ENCODE measurements around the gene IRF8. TPM values are rescaled to one million over a fixed set of nuclear protein-coding genes. Genes with fewer than 3 reads are reported as not detected.

Gene IRF8
- total RNA-seq, 1 experiment from 2014 or later: 29.5 TPM

DNA sequence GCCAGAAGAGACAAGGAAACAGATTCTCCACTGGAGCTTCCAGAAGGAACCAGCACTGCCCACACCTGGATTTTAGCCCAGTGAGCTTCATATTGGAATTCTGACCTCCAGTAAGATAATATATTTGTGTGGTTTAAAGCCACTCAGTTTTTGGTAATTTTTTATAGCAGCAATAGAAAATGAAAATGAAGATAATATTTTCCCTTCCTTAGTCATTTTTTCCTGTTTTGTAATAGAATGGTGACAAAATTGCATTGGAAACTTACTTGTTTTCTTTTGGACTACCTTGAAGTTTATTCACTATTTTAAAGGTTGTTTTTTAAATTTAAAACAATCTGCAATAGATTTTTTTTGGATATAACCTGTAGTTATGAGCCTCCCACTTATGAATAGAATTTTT lies 29.8 kb upstream of the IRF8 start:
- H3K27me3 Mint-ChIP-seq (ENCODE audit: insufficient read depth, unreplicated experiment): no peaks in the 10 kb centered on the region
- peaks cover 28% of the 10 kb centered on the region for H3K4me1 Mint-ChIP-seq (ENCODE audit: low read depth, unreplicated experiment)
- H3K4me3 ChIP-seq (ENCODE audit: low read depth, low read length): no peak overlapping the region
- H3K36me3 ChIP-seq (ENCODE audit: control insufficient read depth, insufficient read depth, low read length): no peaks in the 10 kb centered on the region
- POLR2A ChIA-PET: no interaction called here
- no peak for DNase-seq
- H3K27me3 ChIP-seq (replicated peaks; ENCODE audit: control insufficient read depth, insufficient read depth, low read length): no peaks in the 10 kb centered on the region
- H3K27ac Mint-ChIP-seq (ENCODE audit: unreplicated experiment): no peak overlapping the region
- H3K4me3 Mint-ChIP-seq (ENCODE audit: unreplicated experiment): no peak overlapping the region
- H3K4me1 ChIP-seq: peaks cover 13% of the 10 kb centered on the region
- BruUV-seq (replicated peaks): no TSS peak
- CTCF ChIA-PET: no interaction called here
- peaks cover 7% of the 10 kb centered on the region for H3K36me3 Mint-ChIP-seq (ENCODE audit: insufficient read depth, unreplicated experiment)
- peaks cover 6% of the 10 kb centered on the region; the same call in 1 of the 2 replicates for H3K9me3 ChIP-seq
- TF ChIP-seq, protein P1, sequence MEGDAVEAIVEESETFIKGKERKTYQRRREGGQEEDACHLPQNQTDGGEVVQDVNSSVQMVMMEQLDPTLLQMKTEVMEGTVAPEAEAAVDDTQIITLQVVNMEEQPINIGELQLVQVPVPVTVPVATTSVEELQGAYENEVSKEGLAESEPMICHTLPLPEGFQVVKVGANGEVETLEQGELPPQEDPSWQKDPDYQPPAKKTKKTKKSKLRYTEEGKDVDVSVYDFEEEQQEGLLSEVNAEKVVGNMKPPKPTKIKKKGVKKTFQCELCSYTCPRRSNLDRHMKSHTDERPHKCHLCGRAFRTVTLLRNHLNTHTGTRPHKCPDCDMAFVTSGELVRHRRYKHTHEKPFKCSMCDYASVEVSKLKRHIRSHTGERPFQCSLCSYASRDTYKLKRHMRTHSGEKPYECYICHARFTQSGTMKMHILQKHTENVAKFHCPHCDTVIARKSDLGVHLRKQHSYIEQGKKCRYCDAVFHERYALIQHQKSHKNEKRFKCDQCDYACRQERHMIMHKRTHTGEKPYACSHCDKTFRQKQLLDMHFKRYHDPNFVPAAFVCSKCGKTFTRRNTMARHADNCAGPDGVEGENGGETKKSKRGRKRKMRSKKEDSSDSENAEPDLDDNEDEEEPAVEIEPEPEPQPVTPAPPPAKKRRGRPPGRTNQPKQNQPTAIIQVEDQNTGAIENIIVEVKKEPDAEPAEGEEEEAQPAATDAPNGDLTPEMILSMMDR (IDR thresholded peaks at IDR 0.05; ENCODE audit: insufficient read depth in 1 of 2, low read depth in 1 of 2, low read length in 1 of 2, severe bottlenecking in 1 of 2, unreplicated experiment in 1 of 2): no peak
- intact Hi-C loops (cut with micrococcal nuclease; ENCODE audit: unreplicated experiment): no loop called here
- peaks cover 14% of the 10 kb centered on the region for H3K9me3 Mint-ChIP-seq (ENCODE audit: unreplicated experiment)

DNA sequence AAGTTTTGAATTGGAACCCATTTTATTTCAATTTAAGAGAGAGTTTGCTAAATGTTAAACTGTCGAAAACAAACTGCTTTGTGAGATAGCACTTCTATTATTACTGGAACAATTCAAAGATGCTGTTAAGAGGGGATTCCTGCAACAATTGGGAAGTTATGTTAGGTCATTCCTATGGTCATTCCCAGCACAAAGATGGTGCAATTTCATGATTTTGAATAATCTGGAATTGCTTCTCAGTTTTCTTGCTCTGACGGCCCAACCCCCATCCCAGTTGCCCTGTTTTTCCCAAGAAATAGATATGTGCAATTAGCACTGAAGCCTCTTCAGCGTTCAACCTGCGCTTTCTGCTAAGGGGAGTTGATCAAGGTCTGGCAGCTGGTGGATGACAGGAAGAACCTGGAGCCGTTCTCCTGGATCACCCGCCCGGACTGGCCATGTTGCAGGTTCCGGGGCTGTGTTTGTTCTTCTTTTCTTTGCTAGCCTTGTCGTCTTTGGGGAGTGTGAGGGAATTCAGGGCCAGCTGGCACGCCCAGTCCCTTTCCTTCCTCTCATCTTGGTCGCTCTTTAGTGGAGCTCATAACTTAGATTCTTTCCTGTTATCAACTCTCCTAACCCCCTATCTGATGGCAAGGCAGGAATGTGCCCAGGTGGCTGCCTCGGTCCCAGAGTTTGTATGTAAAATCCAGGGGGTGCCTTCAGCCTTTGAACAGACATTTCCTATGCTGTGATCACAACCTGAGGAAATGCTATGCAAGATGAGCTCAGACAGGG lies 29.0 kb upstream of the IRF8 start:
- Mint-ChIP-seq H3K27ac (ENCODE audit: unreplicated experiment) (peak overlapping the region; percentile 99), H3K27me3 (ENCODE audit: insufficient read depth, unreplicated experiment) (no peaks in the 10 kb centered on the region), H3K36me3 (ENCODE audit: insufficient read depth, unreplicated experiment) (peaks cover 7% of the 10 kb centered on the region), H3K4me3 (ENCODE audit: unreplicated experiment) (peak overlapping the region; percentile 86), H3K4me1 (ENCODE audit: low read depth, unreplicated experiment) (peaks cover 28% of the 10 kb centered on the region), H3K9me3 (ENCODE audit: unreplicated experiment) (peaks cover 14% of the 10 kb centered on the region)
- intact Hi-C loops (cut with micrococcal nuclease; ENCODE audit: unreplicated experiment): loop anchor here (1.0 kb wide), 2 partner anchors 20 to 21 kb away; no protein-coding TSS in a partner anchor
- peak overlapping the region; percentile 16; the same call in 1 of the 2 replicates for H3K4me3 ChIP-seq (ENCODE audit: low read depth, low read length)
- TF ChIP-seq, protein P1 (IDR thresholded peaks at IDR 0.05; ENCODE audit: insufficient read depth in 1 of 2, low read depth in 1 of 2, low read length in 1 of 2, severe bottlenecking in 1 of 2, unreplicated experiment in 1 of 2): no peak
- H3K4me1 ChIP-seq: peaks cover 13% of the 10 kb centered on the region
- H3K27me3 ChIP-seq (replicated peaks; ENCODE audit: control insufficient read depth, insufficient read depth, low read length): no peaks in the 10 kb centered on the region
- no peaks in the 10 kb centered on the region for H3K36me3 ChIP-seq (ENCODE audit: control insufficient read depth, insufficient read depth, low read length)
- H3K9me3 ChIP-seq: peaks cover 3% of the 10 kb centered on the region; the same call in 1 of the 2 replicates
- no TSS peak for BruUV-seq (replicated peaks)
- ChIA-PET CTCF (interaction anchor here (0.5 to 1.3 kb wide), 8 partner anchors 10 to 166 kb away, joined by 3 to 13 read pairs (median 4); no protein-coding TSS in a partner anchor), POLR2A (interaction anchor here (0.8 to 1.2 kb wide), 2 partner anchors 23 to 105 kb away, joined by 3 to 4 read pairs; no protein-coding TSS in a partner anchor)
- peak; percentile 78 to 80 for DNase-seq

DNA sequence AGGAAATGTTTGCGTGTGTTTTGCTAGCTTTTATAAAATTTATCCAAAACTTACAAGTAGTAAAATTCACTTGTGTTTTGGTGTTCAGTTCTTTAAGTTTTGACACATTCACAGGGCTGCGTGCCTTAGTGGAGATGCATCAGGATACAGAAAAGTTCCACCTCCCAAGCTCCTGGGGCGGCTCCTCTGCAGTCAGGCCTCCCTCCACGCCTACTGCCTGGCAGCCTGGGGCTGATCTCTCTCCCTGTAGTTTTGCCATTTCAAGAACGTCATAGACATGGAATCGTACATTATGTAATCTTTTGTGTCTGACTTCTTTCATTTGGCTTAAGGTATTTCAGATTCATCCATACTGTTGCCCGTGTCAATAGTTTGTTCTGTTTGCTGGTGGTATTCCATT lies 27.2 kb upstream of the IRF8 start:
- intact Hi-C loops (cut with micrococcal nuclease; ENCODE audit: unreplicated experiment): no loop called here
- no peaks in the 10 kb centered on the region for H3K27me3 Mint-ChIP-seq (ENCODE audit: insufficient read depth, unreplicated experiment)
- peaks cover 28% of the 10 kb centered on the region for H3K4me1 Mint-ChIP-seq (ENCODE audit: low read depth, unreplicated experiment)
- Histone ChIP-seq H3K36me3 (ENCODE audit: control insufficient read depth, insufficient read depth, low read length) (no peaks in the 10 kb centered on the region), H3K9me3 (no peaks in the 10 kb centered on the region; the same call in 1 of the 2 replicates), H3K27me3 (replicated peaks; ENCODE audit: control insufficient read depth, insufficient read depth, low read length) (no peaks in the 10 kb centered on the region), H3K4me1 (peaks cover 13% of the 10 kb centered on the region), H3K4me3 (ENCODE audit: low read depth, low read length) (no peak overlapping the region)
- H3K4me3 Mint-ChIP-seq (ENCODE audit: unreplicated experiment): peak overlapping the region; percentile 20
- TF ChIP-seq, protein P1 (IDR thresholded peaks at IDR 0.05; ENCODE audit: insufficient read depth in 1 of 2, low read depth in 1 of 2, low read length in 1 of 2, severe bottlenecking in 1 of 2, unreplicated experiment in 1 of 2): no peak
- H3K9me3 Mint-ChIP-seq (ENCODE audit: unreplicated experiment): peaks cover 14% of the 10 kb centered on the region
- H3K27ac Mint-ChIP-seq (ENCODE audit: unreplicated experiment): peak overlapping the region; percentile 84
- peaks cover 7% of the 10 kb centered on the region for H3K36me3 Mint-ChIP-seq (ENCODE audit: insufficient read depth, unreplicated experiment)
- DNase-seq: no peak
- ChIA-PET CTCF (no interaction called here), POLR2A (no interaction called here)
- BruUV-seq (replicated peaks): no TSS peak

Data from Caco-2 (cell line).